SK-N-SH treated with all-trans-retinoic acid at 6 μM for 48 hours (cell line): ENCODE data around the gene GALNT12.

Experiments used
- ARNTL ChIP-seq: fragments of 450-650 bp; formaldehyde crosslinking; IDR thresholded peaks from 2 replicates; pipeline ENCODE4 v1.5.0; 2020; ENCODE audit warnings: low read depth, mild to moderate bottlenecking, moderate library complexity, borderline replicate concordance
- CSDC2 ChIP-seq: fragments of 250-450 bp; sonication (Bioruptor Pico); IDR thresholded peaks from 2 replicates; pipeline ENCODE4 v1.5.0; 2020; ENCODE audit warnings: mild to moderate bottlenecking, moderate library complexity
- ESRRG ChIP-seq: fragments of 250-450 bp; sonication (Bioruptor Pico); IDR thresholded peaks from 2 replicates; pipeline ENCODE4 v1.6.1; 2021; ENCODE audit warnings: mild to moderate bottlenecking
- ISL1 ChIP-seq: fragments of 250-450 bp; sonication (Bioruptor Pico); IDR thresholded peaks from 2 replicates; pipeline ENCODE4 v2.1.2; 2022; ENCODE audit warnings: mild to moderate bottlenecking, moderate library complexity
- OSR1 ChIP-seq: fragments of 250-450 bp; sonication (Bioruptor Pico); IDR thresholded peaks from 2 replicates; pipeline ENCODE4 v1.8.0; 2022; ENCODE audit warnings: moderate library complexity, mild to moderate bottlenecking, inconsistent platforms
- PATZ1 ChIP-seq: fragments of 250-450 bp; sonication (Bioruptor Pico); IDR thresholded peaks from 2 replicates; pipeline ENCODE4 v1.8.0; 2020; ENCODE audit warnings: mild to moderate bottlenecking, moderate library complexity, borderline replicate concordance
- PPARA ChIP-seq: fragments of 250-450 bp; sonication (Bioruptor Pico); IDR thresholded peaks from 2 replicates; pipeline ENCODE4 v1.5.0; 2020; ENCODE audit warnings: mild to moderate bottlenecking, borderline replicate concordance
- ZC3H10 ChIP-seq: fragments of 250-450 bp; sonication (Bioruptor Pico); IDR thresholded peaks from 2 replicates; pipeline ENCODE4 v1.5.1; 2021; ENCODE audit warnings: mild to moderate bottlenecking, moderate library complexity
- ZFP3 ChIP-seq: fragments of 250-450 bp; sonication (Bioruptor Pico); IDR thresholded peaks from 2 replicates; pipeline ENCODE4 v1.5.0; 2020; ENCODE audit warnings: mild to moderate bottlenecking, moderate library complexity
- ZNF565 ChIP-seq: fragments of 450-650 bp; formaldehyde crosslinking; conservative IDR thresholded peaks from 2 replicates; pipeline ENCODE4 v1.5.0; 2020; ENCODE audit warnings: low read depth, mild to moderate bottlenecking, moderate library complexity
- ZNF70 ChIP-seq: fragments of 450-650 bp; formaldehyde crosslinking; IDR thresholded peaks from 2 replicates; pipeline ENCODE4 v1.5.0; 2020; ENCODE audit warnings: mild to moderate bottlenecking, moderate library complexity
- TF ChIP-seq, protein P1 (sequence below): fragments of 250-450 bp; sonication (Bioruptor Pico); IDR thresholded peaks from 2 replicates; pipeline ENCODE4 v1.5.1; 2020; ENCODE audit warnings: low read depth, mild to moderate bottlenecking, moderate library complexity

GRCh38 chr9:98862936-98863335 is 55.5 kb downstream of the GALNT12 start:
- no peak for TF ChIP-seq ZFP3 (CRISPR knock-in tag)
- no peak for TF ChIP-seq CSDC2 (CRISPR knock-in tag)
- TF ChIP-seq, protein P1, sequence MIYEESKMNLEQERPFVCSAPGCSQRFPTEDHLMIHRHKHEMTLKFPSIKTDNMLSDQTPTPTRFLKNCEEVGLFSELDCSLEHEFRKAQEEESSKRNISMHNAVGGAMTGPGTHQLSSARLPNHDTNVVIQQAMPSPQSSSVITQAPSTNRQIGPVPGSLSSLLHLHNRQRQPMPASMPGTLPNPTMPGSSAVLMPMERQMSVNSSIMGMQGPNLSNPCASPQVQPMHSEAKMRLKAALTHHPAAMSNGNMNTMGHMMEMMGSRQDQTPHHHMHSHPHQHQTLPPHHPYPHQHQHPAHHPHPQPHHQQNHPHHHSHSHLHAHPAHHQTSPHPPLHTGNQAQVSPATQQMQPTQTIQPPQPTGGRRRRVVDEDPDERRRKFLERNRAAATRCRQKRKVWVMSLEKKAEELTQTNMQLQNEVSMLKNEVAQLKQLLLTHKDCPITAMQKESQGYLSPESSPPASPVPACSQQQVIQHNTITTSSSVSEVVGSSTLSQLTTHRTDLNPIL (CRISPR knock-in tag): no peak
- TF ChIP-seq ARNTL: no peak
- TF ChIP-seq PATZ1 (CRISPR knock-in tag): no peak
- TF ChIP-seq ZC3H10: no peak
- TF ChIP-seq OSR1 (CRISPR knock-in tag): no peak
- TF ChIP-seq ESRRG (CRISPR knock-in tag): no peak
- no peak for TF ChIP-seq ZNF565 (CRISPR knock-in tag)
- TF ChIP-seq ISL1: no peak
- no peak for TF ChIP-seq PPARA (CRISPR knock-in tag)
- no peak for TF ChIP-seq ZNF70
